Activated CD8-positive, alpha-beta memory T cell treated with anti-CD3 and anti-CD28 coated beads, Interleukin-2, amount 50 U/mL, for 1 hour (primary cell): ENCODE results near the gene ADORA2B.
"Not testable (repeated sequence)": the region's sequence is repeated elsewhere in the genome, so short reads cannot be mapped to it uniquely, and the experiment has no call there.

Source experiments
- DNase-seq: peaks from one replicate; pipeline ENCODE4 v3.0.0-alpha.2; 2020; ENCODE audit errors: extremely low read depth

Gene ADORA2B

GRCh38 chr17:15944759-15945526, at the start of gene ADORA2B:
TSS of gene ADORA2B (plus strand) at chr17:15945130. CDS start at chr17:15945249, 119 bp downstream.
- DNase-seq: no peak

DNA sequence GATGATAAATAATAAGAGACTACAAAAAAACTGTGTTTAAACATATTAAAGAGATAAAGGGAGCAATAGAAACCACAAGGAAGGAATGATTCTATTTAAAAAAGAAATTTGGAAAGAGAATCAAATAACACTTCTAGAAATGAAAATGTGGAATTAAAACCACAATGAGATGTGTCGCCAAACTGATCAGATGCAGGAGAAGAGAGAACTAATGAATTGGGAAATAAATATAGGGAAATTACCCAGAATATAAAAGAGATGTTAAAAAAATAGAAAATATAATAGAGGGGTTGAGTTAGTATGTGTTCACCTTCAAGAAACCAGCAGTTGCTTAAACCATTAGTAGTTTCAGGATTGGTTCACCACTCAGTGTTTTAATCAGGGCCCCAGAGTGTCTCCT, 48.7 kb upstream of the ADORA2B start:
- no peak for DNase-seq

- no peak for DNase-seq
Measured at GRCh38 chr17:15896834-15897233, 48.1 kb upstream of the ADORA2B start.

DNA sequence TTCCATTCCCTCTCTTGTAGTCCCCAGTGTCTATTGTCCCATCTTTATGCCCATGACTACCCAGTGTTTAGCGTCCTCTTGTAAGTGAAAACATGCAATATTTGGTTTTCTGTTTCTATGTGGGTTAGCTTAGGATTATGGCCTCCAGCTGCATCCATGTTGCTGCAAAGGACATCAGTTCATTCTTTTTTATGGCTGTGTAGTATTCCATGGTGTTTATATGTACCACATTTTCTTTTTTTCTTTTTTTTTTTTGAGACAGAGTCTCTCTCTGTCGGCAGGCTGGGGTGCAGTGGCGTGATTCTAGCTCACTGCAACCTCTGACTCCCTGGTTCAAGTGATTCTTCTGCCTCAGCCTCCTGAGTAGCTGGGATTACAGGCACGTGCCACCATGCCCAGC, 45.3 kb upstream of the ADORA2B start:
- DNase-seq: not testable (repeated sequence)

- no peak for DNase-seq
Measured at GRCh38 chr17:15900871-15901270, 44.1 kb upstream of the ADORA2B start.

DNA sequence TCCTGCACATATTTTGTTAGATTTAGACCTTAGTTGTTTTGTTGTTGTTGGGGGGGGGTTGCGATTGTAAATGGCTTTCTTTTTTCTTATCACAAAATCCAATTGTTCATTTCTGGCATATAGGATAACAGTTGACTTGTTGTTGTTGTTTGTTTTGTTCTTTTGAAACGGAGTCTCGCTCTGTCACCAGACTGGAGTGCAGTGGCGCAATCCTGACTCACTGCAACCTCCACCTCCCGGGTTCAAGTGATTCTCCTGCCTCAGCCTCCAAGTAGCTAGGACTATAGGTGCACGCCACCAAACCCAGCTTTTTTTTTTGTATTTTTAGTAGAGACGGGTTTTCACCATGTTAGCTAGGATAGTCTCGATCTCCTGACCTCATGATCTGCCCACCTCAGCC, 39.7 kb upstream of the ADORA2B start:
- not testable (repeated sequence) for DNase-seq

GRCh38 chr17:15907290-15907689, 37.6 kb upstream of the ADORA2B start:
- no peak for DNase-seq

DNA sequence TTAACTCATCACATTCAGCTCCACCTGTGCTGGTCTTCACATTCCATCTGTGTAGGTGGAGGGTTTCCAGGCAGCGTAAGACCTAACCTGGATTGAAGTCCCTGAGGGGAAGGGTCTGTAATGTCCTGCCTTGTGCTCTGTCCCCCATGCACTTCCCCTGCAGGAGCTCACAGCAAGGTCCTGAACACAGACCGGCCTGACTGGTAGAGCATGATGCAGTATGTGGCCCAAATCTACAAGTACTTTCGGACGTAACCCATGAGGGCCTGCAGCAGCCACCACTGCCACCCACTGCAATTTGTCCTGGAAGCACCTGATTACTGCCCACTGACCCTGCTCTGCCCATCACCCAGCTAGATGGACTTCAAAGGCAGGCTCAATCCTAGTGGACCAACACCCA, 36.6 kb upstream of the ADORA2B start:
- DNase-seq: no peak

GRCh38 chr17:15909481-15909991, 35.4 kb upstream of the ADORA2B start:
- no peak for DNase-seq

GRCh38 chr17:15910791-15911190, 34.1 kb upstream of the ADORA2B start:
- DNase-seq: no peak

- DNase-seq: not testable (repeated sequence)
Measured at GRCh38 chr17:15911701-15912100, 33.2 kb upstream of the ADORA2B start.

DNA sequence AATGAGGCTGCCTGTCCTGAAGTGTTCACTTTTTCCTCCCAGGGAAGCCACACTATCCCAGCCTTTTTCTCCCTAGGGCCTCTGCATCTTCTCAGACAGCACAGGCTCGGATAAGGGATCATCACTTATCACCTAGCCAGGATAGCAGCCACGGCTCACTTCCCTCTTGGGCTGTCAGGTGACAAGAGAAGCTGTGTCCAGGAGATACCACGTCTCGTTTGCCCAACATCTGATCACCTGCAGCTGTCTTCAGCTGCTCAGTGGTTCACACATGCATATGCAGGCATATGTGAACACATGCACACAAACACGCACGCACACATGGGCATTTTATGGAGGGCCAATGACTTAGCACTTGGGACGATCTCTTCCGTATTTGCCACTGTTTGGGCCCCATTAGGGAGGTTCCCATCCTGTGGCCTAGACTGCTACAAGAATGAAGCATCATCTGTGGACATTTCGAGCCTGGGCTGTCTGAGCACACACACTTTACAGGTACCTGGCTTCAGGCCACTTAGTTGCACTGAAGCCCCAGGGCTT, 32.4 kb upstream of the ADORA2B start:
- DNase-seq: no peak

- DNase-seq: no peak
Measured at GRCh38 chr17:15913826-15914225, 31.1 kb upstream of the ADORA2B start.

DNA sequence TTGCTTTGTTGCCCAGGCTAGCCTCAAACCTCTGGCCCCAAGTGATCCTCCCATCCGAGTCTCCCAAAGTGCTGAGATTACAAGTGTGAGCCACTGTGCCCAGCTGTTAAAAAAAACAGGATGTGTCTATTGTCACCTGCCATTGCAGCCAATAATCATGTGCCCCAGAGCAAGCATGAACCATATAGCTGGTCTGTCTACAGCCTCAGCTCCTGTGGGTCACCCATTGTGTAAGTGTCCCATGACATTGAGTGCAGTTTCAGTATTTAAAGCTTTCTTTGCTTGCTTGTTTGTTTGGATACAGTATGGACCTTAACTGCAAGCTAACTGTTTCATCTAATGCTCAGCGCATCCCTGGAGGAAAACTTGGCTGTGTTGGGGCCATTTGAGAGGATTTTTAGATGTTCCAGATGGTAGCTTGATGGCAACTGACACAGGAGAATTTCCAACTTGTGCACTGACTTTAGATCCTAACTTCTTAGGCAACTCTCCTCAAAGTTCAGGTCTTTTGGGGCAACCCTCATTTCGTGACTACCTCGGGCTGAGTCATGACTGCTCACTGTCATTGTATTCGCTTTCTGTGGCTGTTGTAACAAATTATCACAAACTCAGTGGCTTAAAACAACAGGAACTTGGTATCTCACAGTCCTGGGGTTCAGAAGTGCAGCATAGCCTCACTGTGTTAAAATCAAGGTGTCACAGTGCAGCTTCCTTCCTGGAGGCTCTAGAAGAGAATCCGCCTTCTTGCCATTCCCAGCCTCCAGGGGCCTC, 30.3 kb upstream of the ADORA2B start:
- DNase-seq: no peak

GRCh38 chr17:15915961-15916360, 29.0 kb upstream of the ADORA2B start:
- no peak for DNase-seq

DNA sequence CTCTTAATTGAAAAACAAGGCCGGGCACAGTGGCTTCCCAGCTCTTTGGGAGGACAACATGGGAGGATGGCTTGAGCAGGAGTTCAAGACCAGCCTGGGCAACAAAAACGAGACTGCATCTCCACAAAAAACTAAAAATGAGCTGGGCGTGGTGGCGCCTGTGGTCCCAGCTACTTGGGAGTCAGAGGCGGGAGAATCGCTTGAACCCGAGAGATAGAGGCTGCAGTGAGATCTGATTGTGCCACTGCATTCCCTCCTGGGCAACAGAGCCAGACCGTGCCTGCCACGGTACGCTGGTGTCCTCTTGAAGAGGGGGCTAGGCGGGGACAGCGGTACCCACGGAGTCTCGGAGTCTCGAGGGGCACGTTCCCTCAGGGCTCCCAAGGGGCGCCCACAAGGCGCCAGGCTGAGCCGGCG, 27.9 kb upstream of the ADORA2B start:
- no peak for DNase-seq

DNA sequence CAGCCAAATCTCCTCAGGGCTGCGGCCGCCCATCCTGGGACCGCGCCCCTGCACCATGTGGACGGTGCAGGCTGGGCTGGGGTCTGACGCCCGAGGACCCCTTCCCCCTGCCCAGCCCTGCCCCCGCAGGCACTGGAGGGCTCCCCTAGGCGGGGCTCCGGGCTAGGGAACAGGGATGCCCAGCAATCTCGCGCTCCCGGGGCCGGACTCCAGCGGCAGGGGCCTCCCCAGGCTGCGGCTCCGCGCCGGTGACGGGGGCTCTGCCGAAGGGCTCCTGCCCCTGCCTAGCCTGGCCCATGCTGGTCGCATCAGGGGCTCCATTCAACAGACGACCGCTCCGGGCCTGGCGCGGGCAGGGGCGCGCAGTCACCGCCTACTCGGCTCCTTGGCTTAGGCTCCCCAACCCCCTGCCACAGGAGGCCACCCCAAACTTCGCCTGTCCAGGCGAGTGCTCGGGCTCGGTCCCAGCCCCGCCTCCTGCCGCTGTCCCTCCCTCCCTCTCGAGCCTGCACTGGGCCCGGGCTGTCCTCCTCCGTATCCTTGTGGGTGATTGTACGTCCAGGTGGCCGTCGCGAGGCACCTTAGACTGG, 27.4 kb upstream of the ADORA2B start:
- no peak for DNase-seq

DNA sequence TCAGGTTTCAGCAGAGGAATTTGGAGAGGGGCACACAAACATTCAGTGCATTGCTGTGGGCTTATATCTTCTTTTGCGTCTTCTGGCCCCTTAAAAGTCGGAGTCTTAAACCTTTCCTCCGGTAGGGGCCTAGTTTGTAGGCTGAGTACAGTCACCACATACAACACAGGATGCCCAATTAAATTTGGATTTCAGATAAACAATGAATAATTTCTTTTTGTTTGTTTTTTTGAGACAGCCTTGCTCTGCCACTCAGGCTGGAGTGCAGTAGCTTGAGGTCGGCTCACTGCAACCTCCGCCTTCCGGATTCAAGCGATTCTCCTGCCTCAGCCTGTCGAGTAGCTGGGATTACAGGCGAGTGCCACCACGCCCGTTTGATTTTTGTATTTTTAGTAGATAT, 26.7 kb upstream of the ADORA2B start:
- DNase-seq: no peak

DNA sequence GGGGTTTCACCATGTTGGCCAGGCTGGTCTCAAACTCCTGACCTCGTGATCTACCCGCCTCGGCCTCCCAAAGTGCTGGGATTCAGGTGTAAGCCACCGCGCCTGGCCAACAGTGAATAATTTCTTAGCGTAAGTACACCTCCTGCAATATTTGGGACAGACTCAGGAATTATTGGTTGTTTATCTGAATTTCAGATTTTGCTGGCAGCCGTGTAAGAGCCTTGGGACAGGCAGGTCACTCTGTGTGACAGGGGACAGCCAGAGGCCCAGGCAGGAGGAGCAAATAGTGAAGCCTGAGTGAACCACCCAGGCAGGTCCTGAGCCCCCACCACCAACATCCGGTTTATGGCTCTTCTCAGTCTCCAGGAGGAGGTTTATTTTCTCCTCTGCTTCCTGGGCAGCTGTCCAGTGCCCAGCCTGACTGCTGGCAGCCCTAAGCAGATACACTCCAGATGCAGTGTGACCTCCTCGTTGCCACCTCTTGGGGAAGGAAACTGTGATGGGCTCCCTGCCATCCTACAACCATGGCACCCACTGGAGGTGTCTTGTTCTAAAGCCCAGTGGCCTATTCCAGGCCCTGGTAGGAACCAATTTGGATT, 26.2 kb upstream of the ADORA2B start:
- no peak for DNase-seq

DNA sequence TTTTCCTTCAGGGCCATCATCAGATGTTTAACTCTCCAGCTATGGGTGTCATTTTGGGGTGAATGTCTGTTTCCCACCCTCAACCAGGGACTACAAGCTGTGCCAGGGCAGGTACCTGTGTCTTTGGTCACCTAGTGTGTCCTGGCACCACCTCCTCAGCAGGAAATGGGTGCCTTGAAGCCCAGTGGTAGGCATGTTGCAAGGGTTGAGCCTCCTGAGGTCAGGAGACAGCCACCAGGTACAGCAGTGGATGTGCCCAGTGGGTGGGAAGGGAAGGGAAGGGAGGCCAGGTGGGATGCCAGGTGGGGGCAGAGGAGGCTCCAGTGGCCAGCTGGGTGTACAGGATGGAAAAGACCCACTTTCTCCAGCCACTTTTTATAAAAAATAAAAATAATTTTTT, 25.5 kb upstream of the ADORA2B start:
- DNase-seq: no peak

GRCh38 chr17:15920758-15921239, 24.1 kb upstream of the ADORA2B start:
- no peak for DNase-seq

- DNase-seq: no peak
Measured at GRCh38 chr17:15921640-15922039, 23.3 kb upstream of the ADORA2B start.
